Spinal cord (tissue), 10 donors: ENCODE data around the gene PPP2R1B. TPM values are rescaled to one million over a fixed set of nuclear protein-coding genes. Genes with fewer than 3 reads are reported as not detected.

Experiments used
- DNase-seq, 6 donors: peaks; one replicate each; pipeline versions ENCODE4 v3.0.0 to v3.0.0-alpha.2; 2013 to 2015; ENCODE audit warnings: low spot score in 6 of 6, low read depth in 4 of 6
- H3K27ac ChIP-seq: one replicate; pipeline ENCODE4 v1.5.1; 2013; ENCODE audit warnings: low read depth, low read length, control low read depth
- H3K27me3 ChIP-seq: one replicate; pipeline ENCODE4 v1.6.1; 2013; ENCODE audit warnings: low read length; ENCODE audit not compliant: control insufficient read depth, insufficient read depth
- H3K36me3 ChIP-seq: one replicate; pipeline ENCODE4 v1.6.1; 2013; ENCODE audit warnings: low read length; ENCODE audit not compliant: control insufficient read depth, insufficient read depth
- H3K4me1 ChIP-seq: one replicate; pipeline ENCODE4 v1.6.1; 2013; ENCODE audit warnings: low read length; ENCODE audit not compliant: control insufficient read depth, insufficient read depth
- H3K4me3 ChIP-seq: one replicate; pipeline ENCODE4 v1.5.1; 2013; ENCODE audit warnings: low read depth, low read length, control low read depth
- H3K9me3 ChIP-seq: one replicate; pipeline ENCODE4 v1.6.1; 2013; ENCODE audit warnings: low read length; ENCODE audit not compliant: control insufficient read depth, insufficient read depth
- WGBS: methylation state at CpG from one replicate; pipeline ENCODE4 v1.1.5; 2013; ENCODE audit warnings: missing lambda C conversion rate; ENCODE audit not compliant: insufficient coverage; 5-methylcytosine and 5-hydroxymethylcytosine counted together
- polyA plus RNA-seq, 2 donors: library from polyadenylated mRNA; unstranded; fragments of 120-200 nt; gene quantifications; one replicate each; pipeline ENCODE4 v1.2.1, GENCODE V29; 2013; ENCODE audit not compliant: insufficient read length in 2 of 2
- total RNA-seq, 2 donors: library from RNA; depleted of rRNA in 1 of 2; stranded (reverse); fragments of 120-200 nt in 1 of 2; fragments of >200 nt in 1 of 2; gene quantifications; one replicate each; pipeline versions ENCODE4 v1.2.3 to v1.2.4, GENCODE V29; 2013 to 2014
- donor health status: healthy.

Gene PPP2R1B
- total and polyA plus RNA-seq, 4 donors: 17.4 to 45.1 (median 23.1) TPM

DNA sequence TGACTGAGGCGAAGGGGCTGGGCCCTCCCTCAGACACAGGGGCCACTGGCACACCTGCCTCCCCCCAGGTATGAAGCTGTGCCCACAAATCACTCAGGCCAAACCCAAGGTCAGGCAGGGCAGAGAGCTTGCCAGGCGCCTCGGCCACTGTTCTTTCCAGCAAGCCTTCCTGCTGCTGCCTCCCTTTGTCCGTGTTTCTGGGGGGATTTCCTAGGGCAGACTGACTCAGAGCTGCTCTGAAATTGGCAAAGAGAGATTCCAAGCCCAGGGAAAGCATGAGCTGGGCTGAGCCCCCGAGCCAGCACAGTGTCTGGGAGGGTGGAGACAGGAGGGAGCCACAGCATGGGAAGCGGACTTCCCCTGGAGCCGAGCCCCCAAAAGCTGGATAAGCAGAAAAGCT, 33.2 kb downstream of the PPP2R1B start:
- peak overlapping the region; percentile 98 for H3K27ac ChIP-seq
- H3K27me3 ChIP-seq: no peaks in the 10 kb centered on the region
- peaks cover 16% of the 10 kb centered on the region for H3K36me3 ChIP-seq
- peak in 2 of 6 donors; percentile 15 to 72 for DNase-seq
- peaks cover 85% of the 10 kb centered on the region for H3K4me1 ChIP-seq
- no peak overlapping the region for H3K4me3 ChIP-seq
- no peaks in the 10 kb centered on the region for H3K9me3 ChIP-seq
- WGBS: 38% methylated on average over 7 of the region's 7 CpGs

DNA sequence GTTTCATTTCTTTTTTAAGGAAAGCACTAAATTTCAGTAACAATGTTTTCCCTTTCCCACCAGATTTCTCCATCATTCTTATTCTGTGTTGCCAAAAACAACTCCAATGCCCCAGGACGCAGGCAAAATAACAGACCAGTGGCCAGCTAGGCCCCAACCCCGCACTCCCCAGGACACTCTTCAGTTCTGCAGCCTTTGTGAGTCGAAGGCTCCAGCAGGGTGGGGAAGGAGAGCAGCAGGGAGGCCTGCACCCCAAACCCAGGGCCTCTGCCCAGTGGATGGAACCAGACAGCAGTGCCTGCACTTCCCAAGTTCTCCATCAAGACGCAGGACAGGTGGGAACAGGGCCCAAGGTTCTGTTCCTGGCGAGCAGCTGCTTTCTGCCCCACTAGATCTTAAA, 34.4 kb downstream of the PPP2R1B start:
- 67% methylated on average over 5 of the region's 5 CpGs for WGBS
- peak overlapping the region; percentile 87 for H3K27ac ChIP-seq
- peak in 1 of 6 donors; percentile 51 for DNase-seq
- H3K4me1 ChIP-seq: peaks cover 75% of the 10 kb centered on the region
- H3K36me3 ChIP-seq: peaks cover 22% of the 10 kb centered on the region
- no peaks in the 10 kb centered on the region for H3K9me3 ChIP-seq
- H3K27me3 ChIP-seq: no peaks in the 10 kb centered on the region
- no peak overlapping the region for H3K4me3 ChIP-seq

DNA sequence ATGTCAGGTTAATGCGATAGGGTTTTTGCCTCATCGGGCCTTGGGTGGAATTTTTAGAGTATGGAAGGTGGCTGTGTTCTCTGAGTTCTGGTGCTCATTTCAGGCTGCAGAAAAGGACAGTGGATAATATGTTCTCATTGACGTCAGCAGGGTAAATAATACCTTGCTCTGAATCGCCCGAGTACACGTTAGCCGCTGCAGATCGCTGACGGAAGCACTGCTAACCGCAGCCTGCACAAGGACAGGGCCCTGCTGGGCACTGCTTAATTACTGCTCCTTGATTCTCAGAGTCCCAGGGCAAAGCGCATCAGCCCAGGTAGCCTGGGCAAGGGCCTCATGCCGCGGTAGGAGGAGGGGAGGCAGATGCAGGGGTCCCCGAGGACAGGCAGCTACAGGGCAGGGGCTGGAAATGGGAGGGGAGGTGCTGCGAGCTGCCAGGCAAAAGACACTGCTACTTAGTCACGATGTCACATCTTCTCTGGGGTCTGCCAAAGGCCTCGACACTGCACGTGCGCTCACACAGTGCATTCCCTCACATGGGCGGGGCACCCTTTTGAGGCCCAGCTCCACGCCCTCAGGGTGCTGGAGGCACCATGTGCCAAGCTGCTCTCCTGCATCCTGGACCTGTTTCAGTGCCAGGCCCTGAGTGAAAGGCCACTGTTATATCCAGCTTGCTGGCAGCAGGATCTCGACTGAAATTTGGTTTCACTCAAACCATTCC, 35.2 kb downstream of the PPP2R1B start:
- H3K27ac ChIP-seq: peak overlapping the region; percentile 87
- H3K9me3 ChIP-seq: no peaks in the 10 kb centered on the region
- H3K36me3 ChIP-seq: peaks cover 29% of the 10 kb centered on the region
- 32% methylated on average over 21 of the region's 22 CpGs for WGBS
- peaks cover 67% of the 10 kb centered on the region for H3K4me1 ChIP-seq
- no peaks in the 10 kb centered on the region for H3K27me3 ChIP-seq
- peak in 2 of 6 donors; percentile 67 to 78 for DNase-seq
- H3K4me3 ChIP-seq: no peak overlapping the region

DNA sequence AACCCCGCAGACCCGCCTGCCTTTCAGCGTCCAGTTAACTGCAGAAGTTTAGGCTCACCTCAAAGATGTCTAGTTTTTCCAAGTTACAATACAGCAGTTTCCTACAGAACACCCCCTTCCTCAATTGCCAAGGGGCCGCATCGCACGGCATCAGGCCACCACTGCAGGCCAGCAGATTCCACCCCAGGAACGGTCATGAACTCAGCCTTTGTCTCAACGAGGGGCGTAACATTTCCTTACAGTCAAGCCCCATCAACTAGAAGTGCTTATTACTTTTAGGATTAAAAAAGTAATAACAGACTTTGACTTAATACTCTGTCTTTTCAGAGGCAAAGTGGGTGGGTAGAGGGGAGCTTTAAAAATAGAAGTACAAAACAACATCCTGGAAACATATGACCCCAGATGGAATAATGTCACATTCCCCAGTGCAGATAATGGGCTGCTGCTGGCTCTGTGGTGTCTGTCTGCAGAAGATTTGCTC, 36.3 kb downstream of the PPP2R1B start:
- Histone ChIP-seq H3K4me1 (peaks cover 55% of the 10 kb centered on the region), H3K27ac (peak overlapping the region; percentile 87), H3K9me3 (no peaks in the 10 kb centered on the region), H3K4me3 (no peak overlapping the region), H3K27me3 (no peaks in the 10 kb centered on the region), H3K36me3 (peaks cover 36% of the 10 kb centered on the region)
- 63% methylated on average over 6 of the region's 9 CpGs for WGBS
- peak in 1 of 6 donors; percentile 24 for DNase-seq

DNA sequence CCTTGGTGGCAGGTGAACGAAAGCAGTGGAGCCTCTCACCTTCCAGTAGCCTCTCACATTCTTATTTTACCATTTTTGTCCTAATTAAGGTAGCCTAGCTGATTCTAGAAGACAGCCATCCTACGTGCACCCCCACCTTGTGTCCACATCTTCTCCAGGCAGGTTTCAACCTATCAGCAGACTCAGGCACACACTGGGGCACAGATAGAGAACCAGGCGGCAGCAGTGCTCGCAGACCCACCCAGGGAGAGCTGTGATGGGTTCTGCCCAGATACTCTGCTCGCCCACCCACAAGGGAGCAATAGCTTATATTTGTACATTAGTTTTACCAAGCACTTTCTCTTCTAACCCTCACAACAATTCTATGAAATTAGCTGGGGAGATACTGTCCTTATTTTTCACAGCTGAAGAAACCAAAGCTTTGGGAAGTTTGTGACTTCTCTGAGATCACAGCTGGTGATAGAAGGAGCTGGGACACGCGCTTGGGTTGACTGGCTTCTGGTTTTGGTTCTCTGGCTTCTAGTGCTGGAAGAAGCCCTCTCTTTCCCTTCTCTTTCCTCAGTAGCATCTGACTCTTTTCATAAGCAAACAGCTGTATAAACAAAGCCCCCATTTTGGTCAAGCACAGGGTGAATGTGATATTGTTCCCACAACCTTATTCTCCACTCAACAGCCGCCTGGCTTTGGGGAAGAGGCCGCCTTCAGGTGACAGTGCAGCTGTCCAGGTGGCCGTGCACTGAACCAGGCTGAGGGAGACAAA, 36.9 kb downstream of the PPP2R1B start:
- Histone ChIP-seq H3K4me1 (peaks cover 49% of the 10 kb centered on the region), H3K36me3 (peaks cover 41% of the 10 kb centered on the region), H3K27ac (peak overlapping the region; percentile 87), H3K4me3 (no peak overlapping the region), H3K27me3 (no peaks in the 10 kb centered on the region), H3K9me3 (no peaks in the 10 kb centered on the region)
- DNase-seq: peak in 1 of 6 donors; percentile 48
- WGBS: 74% methylated on average over 7 of the region's 10 CpGs

DNA sequence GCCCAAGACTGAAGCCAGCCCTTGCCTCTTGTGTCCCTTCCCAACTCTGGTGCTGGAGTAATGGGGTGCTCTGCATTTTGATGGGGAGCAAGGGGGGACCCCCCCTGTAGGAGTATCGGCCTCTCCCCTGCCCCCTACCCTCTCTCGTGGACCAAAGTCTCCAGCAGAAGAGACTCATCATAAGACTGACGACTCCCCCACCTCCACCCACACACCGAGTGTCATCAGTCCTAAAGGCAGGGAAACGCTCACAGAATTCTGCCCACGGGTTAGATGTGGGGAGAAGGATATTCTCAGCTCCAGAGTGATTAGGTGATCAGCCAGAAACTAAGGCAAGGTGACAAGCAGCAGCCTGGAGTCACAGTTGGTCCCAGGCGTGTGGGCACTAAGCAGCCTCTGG, 38.8 kb downstream of the PPP2R1B start:
- Histone ChIP-seq H3K4me3 (no peak overlapping the region), H3K4me1 (peaks cover 31% of the 10 kb centered on the region), H3K9me3 (no peaks in the 10 kb centered on the region), H3K27me3 (no peaks in the 10 kb centered on the region), H3K27ac (no peak overlapping the region), H3K36me3 (peaks cover 58% of the 10 kb centered on the region)
- WGBS: 88% methylated on average over 3 of the region's 7 CpGs
- no peak for DNase-seq

DNA sequence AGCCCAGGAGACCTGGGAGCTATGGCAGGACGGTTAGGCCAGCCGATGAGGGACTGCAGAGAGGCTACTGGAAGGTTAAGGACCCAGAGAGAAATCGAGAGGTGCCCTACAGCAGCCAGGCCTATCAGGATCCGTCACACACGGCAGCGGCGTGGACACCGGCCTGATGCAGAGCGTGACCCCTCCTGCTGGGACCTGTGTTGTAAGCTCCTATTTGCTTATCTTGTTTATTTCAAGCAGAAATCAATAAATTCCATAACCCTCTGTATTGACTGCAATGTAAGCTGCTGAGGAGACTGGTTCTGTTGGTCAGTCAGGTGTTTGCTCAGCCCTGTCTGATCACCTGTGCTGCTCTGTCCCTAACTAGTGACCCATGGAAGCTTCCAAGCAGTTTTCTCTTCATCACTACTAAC, 39.9 kb downstream of the PPP2R1B start:
- H3K4me1 ChIP-seq: peaks cover 20% of the 10 kb centered on the region
- DNase-seq: no peak
- no peak overlapping the region for H3K4me3 ChIP-seq
- H3K27me3 ChIP-seq: no peaks in the 10 kb centered on the region
- no peak overlapping the region for H3K27ac ChIP-seq
- no peaks in the 10 kb centered on the region for H3K9me3 ChIP-seq
- WGBS: 94% methylated on average over 7 of the region's 9 CpGs
- peaks cover 67% of the 10 kb centered on the region for H3K36me3 ChIP-seq

DNA sequence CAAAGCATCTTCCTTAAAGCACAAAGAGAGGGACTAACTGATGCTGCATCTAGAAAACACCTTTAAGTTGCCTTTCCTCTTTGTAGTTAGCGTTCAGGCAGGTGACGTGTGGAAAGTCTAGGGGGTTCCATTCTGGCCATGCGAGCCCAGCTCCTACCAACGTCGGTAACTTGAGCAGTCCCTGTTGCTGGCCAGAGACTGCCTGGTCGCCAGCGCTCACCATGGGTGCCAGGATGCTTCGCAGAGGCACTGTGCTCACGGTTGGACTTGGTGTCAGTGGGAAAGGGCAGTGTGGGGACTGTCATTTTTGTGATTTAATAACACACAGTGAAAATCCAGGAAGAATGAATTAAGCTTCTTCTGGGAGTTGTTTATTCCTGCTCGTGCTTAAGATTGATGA, 40.6 kb downstream of the PPP2R1B start:
- Histone ChIP-seq H3K36me3 (peaks cover 74% of the 10 kb centered on the region), H3K27me3 (no peaks in the 10 kb centered on the region), H3K9me3 (no peaks in the 10 kb centered on the region), H3K4me3 (no peak overlapping the region), H3K27ac (no peak overlapping the region), H3K4me1 (peaks cover 13% of the 10 kb centered on the region)
- WGBS: 81% methylated on average over 8 of the region's 10 CpGs
- no peak for DNase-seq

DNA sequence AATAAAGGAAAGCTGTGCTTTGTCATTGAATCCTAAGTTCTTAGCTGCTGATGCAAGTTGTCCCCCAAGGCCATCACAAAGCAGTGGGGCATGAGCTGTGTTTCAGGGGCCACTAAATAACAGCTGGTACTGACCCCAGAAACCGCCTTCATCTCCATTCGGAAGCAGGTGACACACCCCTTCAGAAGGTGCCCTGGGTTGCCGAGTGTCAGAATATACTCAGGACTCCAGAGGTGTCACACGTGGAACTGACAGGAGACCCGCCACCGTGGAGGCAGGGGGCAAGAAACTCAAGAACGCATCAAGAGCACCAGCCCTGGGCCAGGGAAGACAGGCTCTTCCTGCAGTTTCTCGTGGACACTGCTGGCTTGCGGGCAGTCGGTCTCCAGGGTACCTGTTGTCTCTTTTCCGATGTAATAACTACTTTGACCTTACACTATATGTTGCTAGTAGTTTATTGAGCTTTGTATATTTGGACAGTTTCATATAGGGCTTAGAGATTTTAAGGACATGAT, 41.5 kb downstream of the PPP2R1B start:
- WGBS: 88% methylated on average over 7 of the region's 11 CpGs
- Histone ChIP-seq H3K36me3 (peaks cover 79% of the 10 kb centered on the region), H3K4me1 (peaks cover 10% of the 10 kb centered on the region), H3K27ac (no peak overlapping the region), H3K9me3 (no peaks in the 10 kb centered on the region), H3K27me3 (no peaks in the 10 kb centered on the region), H3K4me3 (no peak overlapping the region)
- no peak for DNase-seq
